Measurements from ENCODE around the gene ESPL1. TPM values are rescaled to one million over a fixed set of nuclear protein-coding genes. Genes with fewer than 3 reads are reported as not detected.

The ESPL1 gene
- polyA plus RNA-seq, 2 of the 4 experiments (the other 2 are of a cell fraction): 10.0 to 16.5 TPM

GRCh38 chr12:53299454-53300180, 31.5 kb downstream of the ESPL1 start, which contains the start of gene MYG1:
TSS of gene MYG1 (plus strand) at chr12:53299695. CDS start at chr12:53299738, 43 bp downstream.
- H3K4me1 ChIP-seq: peaks cover 52% of the 10 kb centered on the region
- POLR2A ChIA-PET: interaction anchor here (0.7 to 1.9 kb wide), 11 partner anchors 9 to 221 kb away, joined by 3 to 18 read pairs (median 4); partner anchors contain the start of genes AAAS, CSAD, SPRYD3 and TARBP2
- peak; percentile 85 to 95 for DNase-seq (ENCODE audit: low read depth in 1 of 2, low spot score in 1 of 2)
- no peaks in the 10 kb centered on the region for H3K9me3 ChIP-seq
- ATAC-seq: peak; percentile 90 to 91
- H3K27ac ChIP-seq: peak within 1 kb of the TSS; percentile 85 to 92
- H3K4me3 ChIP-seq: peak within 1 kb of the TSS; percentile 90
- CTCF ChIA-PET: interaction anchor here (0.6 to 28.2 kb wide), 6 partner anchors 10 to 122 kb away, joined by 3 to 1046 read pairs (median 24); partner anchors contain the start of genes AAAS and ITGB7
- FAIRE-seq: no peak
- H3K4me2 ChIP-seq: peak within 1 kb of the TSS; percentile 98
- WGBS (ENCODE audit: missing lambda C conversion rate): under 1% methylated on average over 34 of the region's 51 CpGs
- TF ChIP-seq HOXA7 (CRISPR knock-in tag; IDR thresholded peaks at IDR 0.05): 0 out of 2 replicates have a peak, but pooled peaks have one; percentile 14
- peak; percentile 9 for TF ChIP-seq ZFP36 (IDR thresholded peaks at IDR 0.05; ENCODE audit: borderline replicate concordance, partially characterized antibody)
- peak; percentile 79; the same call in 1 of the 2 replicates for TF ChIP-seq MYC (IDR thresholded peaks at IDR 0.05; ENCODE audit: borderline replicate concordance, low read length)
- peak; percentile 58; the same call in 1 of the 2 replicates for TF ChIP-seq GATA3 (IDR thresholded peaks at IDR 0.05; ENCODE audit: borderline replicate concordance)
- TF ChIP-seq HMGXB4 (CRISPR knock-in tag; IDR thresholded peaks at IDR 0.05; ENCODE audit: borderline replicate concordance): 0 out of 2 replicates have a peak, but pooled peaks have one; percentile 29
- TF ChIP-seq RAD21 (conservative IDR thresholded peaks at IDR 0.05 in 1 of 2, IDR thresholded peaks at IDR 0.05 in 1 of 2): no peak
- peak; percentile 89 for TF ChIP-seq MAX (IDR thresholded peaks at IDR 0.05)
- peak; percentile 27 for TF ChIP-seq MAFK (IDR thresholded peaks at IDR 0.05; ENCODE audit: partially characterized antibody)
- peak; percentile 51; the same call in 1 of the 2 replicates for TF ChIP-seq RFX5 (IDR thresholded peaks at IDR 0.05)
- no peak for TF ChIP-seq EP300 (IDR thresholded peaks at IDR 0.05)
- TF ChIP-seq, protein P1, sequence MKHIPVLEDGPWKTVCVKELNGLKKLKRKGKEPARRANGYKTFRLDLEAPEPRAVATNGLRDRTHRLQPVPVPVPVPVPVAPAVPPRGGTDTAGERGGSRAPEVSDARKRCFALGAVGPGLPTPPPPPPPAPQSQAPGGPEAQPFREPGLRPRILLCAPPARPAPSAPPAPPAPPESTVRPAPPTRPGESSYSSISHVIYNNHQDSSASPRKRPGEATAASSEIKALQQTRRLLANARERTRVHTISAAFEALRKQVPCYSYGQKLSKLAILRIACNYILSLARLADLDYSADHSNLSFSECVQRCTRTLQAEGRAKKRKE (CRISPR knock-in tag; IDR thresholded peaks at IDR 0.05; ENCODE audit: low read depth): 0 out of 2 replicates have a peak, but pooled peaks have one; percentile 20
- no peak for TF ChIP-seq JUNB (IDR thresholded peaks at IDR 0.05)
- TF ChIP-seq NPAS2 (CRISPR knock-in tag; IDR thresholded peaks at IDR 0.05; ENCODE audit: borderline replicate concordance): no peak
- TF ChIP-seq ZSCAN20 (CRISPR knock-in tag; IDR thresholded peaks at IDR 0.05): no peak
- no peak for TF ChIP-seq KDM1A (IDR thresholded peaks at IDR 0.05; ENCODE audit: low read depth)
- TF ChIP-seq NR3C1 (IDR thresholded peaks at IDR 0.05): no peak
- TF ChIP-seq SREBF2 (IDR thresholded peaks at IDR 0.05): peak; percentile 16; the same call in 1 of the 2 replicates
- TF ChIP-seq JUN (IDR thresholded peaks at IDR 0.05): peak; percentile 66 to 91; a peak in 4 of 5 replicates
- TF ChIP-seq, protein P2, sequence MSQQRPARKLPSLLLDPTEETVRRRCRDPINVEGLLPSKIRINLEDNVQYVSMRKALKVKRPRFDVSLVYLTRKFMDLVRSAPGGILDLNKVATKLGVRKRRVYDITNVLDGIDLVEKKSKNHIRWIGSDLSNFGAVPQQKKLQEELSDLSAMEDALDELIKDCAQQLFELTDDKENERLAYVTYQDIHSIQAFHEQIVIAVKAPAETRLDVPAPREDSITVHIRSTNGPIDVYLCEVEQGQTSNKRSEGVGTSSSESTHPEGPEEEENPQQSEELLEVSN (IDR thresholded peaks at IDR 0.05; ENCODE audit: borderline replicate concordance, low read depth): peak; percentile 66; the same call in 1 of the 2 replicates
- no peak for TF ChIP-seq ELK1 (IDR thresholded peaks at IDR 0.05; ENCODE audit: low read depth, low read length)
- no peak for TF ChIP-seq CHD2 (IDR thresholded peaks at IDR 0.05; ENCODE audit: low read length, partially characterized antibody)
- TF ChIP-seq FOXS1 (CRISPR knock-in tag; IDR thresholded peaks at IDR 0.05): no peak
- TF ChIP-seq NFE2L2 (conservative IDR thresholded peaks at IDR 0.05; ENCODE audit: low read length): no peak
- TF ChIP-seq RCOR1 (IDR thresholded peaks at IDR 0.05; ENCODE audit: low read depth, low read length): no peak
- no peak for TF ChIP-seq CBX2 (IDR thresholded peaks at IDR 0.05; ENCODE audit: borderline replicate concordance, low read depth)
- no peak for TF ChIP-seq FOSL2 (IDR thresholded peaks at IDR 0.05)
- TF ChIP-seq FOSL2 (CRISPR knock-in tag; IDR thresholded peaks at IDR 0.05): no peak; the same call in 1 of the 2 replicates
- no peak for TF ChIP-seq USF2 (IDR thresholded peaks at IDR 0.05)
- no peak for TF ChIP-seq SMC3 (IDR thresholded peaks at IDR 0.05)
- TF ChIP-seq HOXB13 (CRISPR knock-in tag; IDR thresholded peaks at IDR 0.05; ENCODE audit: low read depth): no peak
- no peak for TF ChIP-seq BHLHE40 (IDR thresholded peaks at IDR 0.05; ENCODE audit: low read depth, low read length)
- TF ChIP-seq, protein P3, sequence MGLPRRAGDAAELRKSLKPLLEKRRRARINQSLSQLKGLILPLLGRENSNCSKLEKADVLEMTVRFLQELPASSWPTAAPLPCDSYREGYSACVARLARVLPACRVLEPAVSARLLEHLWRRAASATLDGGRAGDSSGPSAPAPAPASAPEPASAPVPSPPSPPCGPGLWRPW (IDR thresholded peaks at IDR 0.05): no peak
- no peak for TF ChIP-seq ZNF302 (CRISPR knock-in tag; IDR thresholded peaks at IDR 0.05)
- TF ChIP-seq FOSB (CRISPR knock-in tag; IDR thresholded peaks at IDR 0.05): peak; percentile 74
